Progenitor cell of endocrine pancreas (in vitro differentiated cells): ENCODE results near the gene FGF3. TPM values are rescaled to one million over a fixed set of nuclear protein-coding genes. Genes with fewer than 3 reads are reported as not detected.

ENCODE experiments used
- DNase-seq: peaks from one replicate; pipeline ENCODE4 v3.0.0; 2021; ENCODE audit warnings: low spot score; ENCODE audit not compliant: unreplicated experiment
- H3K27ac Mint-ChIP-seq: 2 replicates; pipeline ENCODE4 v1.8.0; 2021; ENCODE audit warnings: mild to moderate bottlenecking, moderate library complexity, mixed read lengths
- H3K27me3 Mint-ChIP-seq: 2 replicates; pipeline ENCODE4 v1.8.0; 2021; ENCODE audit warnings: mixed read lengths
- H3K36me3 Mint-ChIP-seq: 2 replicates; pipeline ENCODE4 v1.8.0; 2022; ENCODE audit warnings: mixed read lengths; ENCODE audit not compliant: insufficient read depth
- H3K4me1 Mint-ChIP-seq: 2 replicates; pipeline ENCODE4 v1.8.0; 2021; ENCODE audit warnings: low read depth, mixed read lengths
- H3K4me3 Mint-ChIP-seq: 2 replicates; pipeline ENCODE4 v1.8.0; 2021; ENCODE audit warnings: low read depth, mild to moderate bottlenecking, moderate library complexity, mixed read lengths
- H3K9me3 Mint-ChIP-seq: 2 replicates; pipeline ENCODE4 v1.8.0; 2021; ENCODE audit warnings: low read depth, mixed read lengths
- CTCF ChIP-seq: fragments of 200-600 bp; sonication (generic); IDR thresholded peaks from one replicate; pipeline ENCODE4 v1.5.0; 2021; ENCODE audit warnings: antibody characterized with exemption, mild to moderate bottlenecking; ENCODE audit not compliant: unreplicated experiment
- total RNA-seq: library from RNA; stranded (reverse); gene quantifications from 2 replicates; pipeline ENCODE4 v1.2.1, GENCODE V29; 2021

The FGF3 gene
- total RNA-seq, 1 donor from 2014 or later = not detected

DNA sequence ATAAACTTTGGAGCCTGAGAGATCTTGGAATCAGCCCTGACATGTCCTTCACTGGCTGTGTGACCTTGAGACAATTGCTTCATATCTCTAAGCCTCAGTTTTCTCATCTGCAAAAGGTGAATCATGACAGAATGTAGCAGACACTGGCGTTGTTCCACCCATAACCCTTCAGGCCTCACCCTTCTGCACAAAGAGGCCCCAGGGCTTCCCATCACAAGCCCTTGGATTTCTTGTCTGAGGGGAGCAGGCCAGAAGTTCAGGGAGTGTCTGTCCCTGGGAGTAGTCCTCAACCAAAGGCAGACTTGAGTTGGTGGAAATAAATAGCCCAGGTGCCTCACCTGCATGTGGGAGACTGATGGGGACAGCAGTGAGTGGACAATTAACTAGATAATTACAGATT, 16.6 kb downstream of the FGF3 start:
- no peak for DNase-seq
- Mint-ChIP-seq H3K4me1 (no peaks in the 10 kb centered on the region), H3K36me3 (no peaks in the 10 kb centered on the region), H3K9me3 (no peaks in the 10 kb centered on the region), H3K27me3 (peaks cover 13% of the 10 kb centered on the region), H3K4me3 (no peak overlapping the region), H3K27ac (no peak overlapping the region)
- no peak for TF ChIP-seq CTCF

DNA sequence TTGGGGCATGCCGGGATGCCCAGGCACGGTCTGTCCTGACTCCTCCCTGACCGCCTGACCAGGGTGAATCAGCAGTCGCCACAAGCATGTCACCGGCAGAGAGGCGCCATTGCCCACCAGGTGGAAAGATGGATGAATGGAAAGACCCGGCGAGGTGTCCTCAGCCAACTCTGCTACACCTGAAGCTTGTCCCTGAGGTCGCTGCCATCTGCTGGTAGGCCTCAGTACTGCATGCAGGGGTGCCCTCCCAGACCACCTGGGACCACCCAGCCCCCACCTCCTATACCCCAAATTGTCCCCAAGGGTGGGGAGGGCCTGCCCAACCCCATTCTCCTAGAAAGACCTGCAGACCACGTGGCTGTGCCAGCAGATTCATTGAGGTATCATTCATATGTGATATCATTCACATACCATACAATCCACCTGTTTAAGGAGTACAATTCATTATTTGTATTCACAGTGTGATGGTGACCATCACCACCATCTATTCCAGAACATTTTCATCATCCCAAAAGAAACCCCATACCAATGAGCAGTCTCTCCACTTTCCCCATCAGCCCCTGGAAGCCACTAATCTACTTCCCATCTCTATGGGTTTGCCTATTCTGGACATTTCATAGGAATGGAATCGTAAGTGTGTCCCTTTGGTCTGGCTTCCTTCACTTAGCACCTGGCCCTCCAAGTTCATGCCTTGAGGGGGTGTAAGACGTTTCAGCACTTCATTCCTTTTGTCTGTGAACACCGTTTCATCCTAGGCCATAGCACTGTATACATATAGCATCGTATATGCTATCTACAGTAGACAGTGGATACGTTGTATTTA, 17.5 kb downstream of the FGF3 start:
- no peak overlapping the region for H3K4me3 Mint-ChIP-seq
- H3K9me3 Mint-ChIP-seq = no peaks in the 10 kb centered on the region
- H3K4me1 Mint-ChIP-seq = no peaks in the 10 kb centered on the region
- TF ChIP-seq CTCF = peak; percentile 78
- DNase-seq = peak; percentile 70
- H3K36me3 Mint-ChIP-seq = no peaks in the 10 kb centered on the region
- H3K27ac Mint-ChIP-seq = no peak overlapping the region
- H3K27me3 Mint-ChIP-seq = peaks cover 8% of the 10 kb centered on the region

- no peak for TF ChIP-seq CTCF
- DNase-seq = no peak
- Mint-ChIP-seq H3K4me1 (no peaks in the 10 kb centered on the region), H3K36me3 (no peaks in the 10 kb centered on the region), H3K9me3 (no peaks in the 10 kb centered on the region), H3K4me3 (no peak overlapping the region), H3K27me3 (peaks cover 4% of the 10 kb centered on the region), H3K27ac (no peak overlapping the region)
Observed at GRCh38 chr11:69800278-69800677, 18.9 kb downstream of the FGF3 start.

- no peak for DNase-seq
- Mint-ChIP-seq H3K4me3 (no peak overlapping the region), H3K9me3 (no peaks in the 10 kb centered on the region), H3K27ac (no peak overlapping the region), H3K4me1 (no peaks in the 10 kb centered on the region), H3K27me3 (peaks cover 4% of the 10 kb centered on the region), H3K36me3 (no peaks in the 10 kb centered on the region)
- no peak for TF ChIP-seq CTCF
Observed at GRCh38 chr11:69799582-69799981, 19.6 kb downstream of the FGF3 start.

DNA sequence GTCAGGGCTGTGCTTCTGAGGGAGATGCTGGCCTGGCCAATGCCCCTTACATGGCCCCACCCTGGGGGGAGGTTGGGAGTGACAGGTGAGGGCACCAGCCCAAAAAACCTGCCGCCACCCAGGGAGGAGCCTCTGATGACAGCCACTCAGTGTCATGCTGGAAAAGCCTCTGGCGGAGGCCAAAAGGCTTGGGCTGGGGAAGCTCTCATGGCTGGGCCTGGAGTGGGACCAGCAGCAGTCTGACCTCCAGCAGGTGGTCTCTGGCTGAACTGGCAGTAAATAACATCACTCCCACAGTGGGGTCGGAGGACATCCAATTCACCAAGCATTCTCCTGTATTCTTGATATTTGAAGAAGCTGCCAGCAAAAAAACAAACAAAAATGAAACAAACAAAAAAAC, 20.1 kb downstream of the FGF3 start:
- H3K4me3 Mint-ChIP-seq = no peak overlapping the region
- no peaks in the 10 kb centered on the region for H3K4me1 Mint-ChIP-seq
- DNase-seq = no peak
- H3K27me3 Mint-ChIP-seq = peaks cover 4% of the 10 kb centered on the region
- no peak for TF ChIP-seq CTCF
- H3K27ac Mint-ChIP-seq = no peak overlapping the region
- H3K9me3 Mint-ChIP-seq = no peaks in the 10 kb centered on the region
- no peaks in the 10 kb centered on the region for H3K36me3 Mint-ChIP-seq
